Mammary epithelial cell (primary cell): Measurements from ENCODE around the gene SERPINE2.

Experiments
- CTCF ChIP-seq, 2 donors: IDR thresholded peaks in 1 of 2; conservative IDR thresholded peaks in 1 of 2; 2 replicates each; pipeline ENCODE4 v1.5.1; 2011 to 2012; ENCODE audit warnings: inconsistent platforms in 2 of 2, low read length in 2 of 2, mild to moderate bottlenecking in 2 of 2, control low read depth in 1 of 2, low read depth in 1 of 2; ENCODE audit not compliant: insufficient read depth in 1 of 2; ENCODE audit errors: extremely low read depth in 1 of 2
- EZH2 ChIP-seq: IDR thresholded peaks from 2 replicates; pipeline ENCODE4 v1.6.1; 2012; ENCODE audit warnings: low read length, inconsistent platforms, borderline replicate concordance

DNA sequence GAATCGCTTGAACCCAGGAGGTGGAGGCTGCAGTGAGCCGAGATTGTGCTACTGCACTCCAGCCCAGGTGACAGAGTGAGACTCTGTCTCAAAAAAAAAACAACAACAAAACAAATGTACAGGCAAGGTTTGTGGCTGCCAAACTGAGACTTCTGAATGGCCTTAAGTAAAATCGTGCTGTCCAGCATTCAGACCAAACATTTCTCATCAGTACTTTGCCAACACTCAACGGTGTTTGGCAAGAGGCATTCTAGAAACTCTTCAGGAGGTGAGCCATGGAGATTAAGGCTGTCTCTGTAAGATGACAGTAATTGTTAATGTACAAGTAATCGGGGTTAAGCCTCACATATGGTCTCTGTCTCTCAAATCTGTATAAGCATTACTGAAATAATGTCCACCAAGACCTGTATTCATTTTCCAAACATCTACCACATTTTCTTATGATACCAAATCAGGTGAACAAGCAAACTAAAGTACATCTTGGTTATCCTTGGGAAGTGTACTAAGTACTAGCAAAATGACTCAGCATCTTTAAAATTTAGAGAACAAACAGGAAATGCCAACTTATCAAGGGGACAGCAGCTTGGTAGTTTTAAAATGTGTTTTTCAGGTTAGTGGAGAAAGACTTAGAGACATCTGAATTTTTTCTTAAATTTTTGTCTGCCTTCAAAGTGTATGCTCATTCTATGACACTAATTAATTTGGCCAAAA is 29.3 kb downstream of the SERPINE2 start:
- TF ChIP-seq EZH2 = no peak
- no peak for TF ChIP-seq CTCF (conservative IDR thresholded peaks at IDR 0.05 in 1 of 2, IDR thresholded peaks at IDR 0.05 in 1 of 2; ENCODE audit: extremely low read depth in 1 of 2, insufficient read depth in 1 of 2, low read depth in 1 of 2, low read length in 2 of 2)
